CD4-positive, alpha-beta memory T cell (primary cell): Measurements from ENCODE around the gene MYT1. TPM values are rescaled to one million over a fixed set of nuclear protein-coding genes. Genes with fewer than 3 reads are reported as not detected.
A peak's percentile ranks its signal among the peaks of the same experiment; 100 is the strongest.

Experiments
- CTCF ChIA-PET: fragments of 350-600 bp; sonication (Branson Sonifier 250); formaldehyde crosslinking; loops from one replicate; lab custom pipeline; 2021; ENCODE audit warnings: inconsistent platforms; ENCODE audit not compliant: partially characterized antibody; lab: Charles Lee
- POLR2A ChIA-PET: fragments of 350-600 bp; sonication (Branson Sonifier 250); formaldehyde crosslinking; loops from one replicate; lab custom pipeline; 2021; ENCODE audit not compliant: partially characterized antibody; lab: Charles Lee
- DNase-seq, 5 donors: peaks; one replicate each; pipeline versions ENCODE4 v3.0.0 to v3.0.0-alpha.2; 2020 to 2022; ENCODE audit warnings: mixed read lengths in 1 of 5
- H3K27ac ChIP-seq: one replicate; pipeline ENCODE4 v1.7.0; 2013; ENCODE audit warnings: low read depth, low read length
- H3K27me3 ChIP-seq: 2 replicates; pipeline ENCODE4 v1.7.0; 2013; ENCODE audit warnings: mild to moderate bottlenecking, low read length, moderate library complexity; ENCODE audit not compliant: insufficient read depth
- H3K36me3 ChIP-seq: 2 replicates; pipeline ENCODE4 v1.7.0; 2013; ENCODE audit warnings: mild to moderate bottlenecking, low read length, moderate library complexity; ENCODE audit not compliant: insufficient read depth
- H3K4me1 ChIP-seq: 2 replicates; pipeline ENCODE4 v1.7.0; 2013; ENCODE audit warnings: mild to moderate bottlenecking, low read length, moderate library complexity; ENCODE audit not compliant: insufficient read depth
- H3K4me3 ChIP-seq, 2 donors: one replicate each; pipeline ENCODE4 v1.7.0; 2013; ENCODE audit warnings: low read length in 2 of 2, mild to moderate bottlenecking in 1 of 2
- H3K9me3 ChIP-seq, 2 donors: one replicate each; pipeline ENCODE4 v1.7.0; 2013; ENCODE audit warnings: low read length in 2 of 2, control low read depth in 1 of 2; ENCODE audit not compliant: control insufficient read depth in 1 of 2
- H3K27ac Mint-ChIP-seq, 7 donors: one replicate each; pipeline ENCODE4 v1.8.0; 2020 to 2021; ENCODE audit warnings: mixed read lengths in 7 of 7, mild to moderate bottlenecking in 6 of 7, inconsistent platforms in 3 of 7, moderate library complexity in 3 of 7
- H3K27me3 Mint-ChIP-seq, 2 donors: one replicate each; pipeline ENCODE4 v1.8.0; 2020 to 2021; ENCODE audit warnings: mixed read lengths in 2 of 2
- H3K36me3 Mint-ChIP-seq, 2 donors: one replicate each; pipeline ENCODE4 v1.8.0; 2020 to 2021; ENCODE audit warnings: mixed read lengths in 2 of 2, inconsistent platforms in 1 of 2, mild to moderate bottlenecking in 1 of 2
- H3K4me1 Mint-ChIP-seq, 4 donors: one replicate each; pipeline ENCODE4 v1.8.0; 2020 to 2021; ENCODE audit warnings: mixed read lengths in 4 of 4, mild to moderate bottlenecking in 1 of 4
- H3K4me3 Mint-ChIP-seq, 8 donors: one replicate each; pipeline ENCODE4 v1.8.0; 2020 to 2021; ENCODE audit warnings: mixed read lengths in 8 of 8, mild to moderate bottlenecking in 7 of 8, moderate library complexity in 6 of 8, inconsistent platforms in 3 of 8
- H3K9me3 Mint-ChIP-seq, 8 donors: one replicate each; pipeline ENCODE4 v1.8.0; 2020 to 2021; ENCODE audit warnings: mixed read lengths in 8 of 8, mild to moderate bottlenecking in 5 of 8, inconsistent platforms in 3 of 8, moderate library complexity in 1 of 8
- intact Hi-C: fragments of 100-400 bp; cut with micrococcal nuclease; formaldehyde crosslinking; loops from one replicate; pipeline ENCODE4 v1.15.1; 2023
- polyA plus RNA-seq, 2 donors: library from polyadenylated mRNA; unstranded; fragments of 300-500 nt; fragmentation: Illumina TruSeq; gene quantifications; one replicate each; pipeline ENCODE4 v1.2.3, GENCODE V29; 2021
- total RNA-seq, 2 experiments: library from RNA; stranded (reverse); gene quantifications; one replicate each; pipeline ENCODE4 v1.2.3, GENCODE V29; 2021

Gene MYT1
- total and polyA plus RNA-seq, 4 experiments from 2014 or later = not detected

GRCh38 chr20:64212755-64213154, 48.5 kb downstream of the MYT1 start:
- Mint-ChIP-seq H3K4me1 (peaks cover 16 to 38% (median 17%) of the 10 kb centered on the region in 4 donors), H3K27me3 (peaks cover 0 to 2% of the 10 kb centered on the region in 2 donors), H3K4me3 (no peak overlapping the region), H3K9me3 (no peaks in the 10 kb centered on the region), H3K27ac (peak overlapping the region in 3 of 7 donors; percentile 31 to 86 (median 60)), H3K36me3 (no peaks in the 10 kb centered on the region)
- peaks cover 21% of the 10 kb centered on the region for H3K4me1 ChIP-seq
- no peak for DNase-seq
- no peaks in the 10 kb centered on the region for H3K9me3 ChIP-seq
- H3K4me3 ChIP-seq = no peak overlapping the region
- intact Hi-C loops = no loop called here
- no peaks in the 10 kb centered on the region for H3K36me3 ChIP-seq
- ChIA-PET CTCF (no interaction called here), POLR2A (no interaction called here)
- no peaks in the 10 kb centered on the region for H3K27me3 ChIP-seq
- H3K27ac ChIP-seq = no peak overlapping the region

GRCh38 chr20:64214113-64214512, 49.9 kb downstream of the MYT1 start:
- H3K4me3 ChIP-seq = no peak overlapping the region
- no peak overlapping the region for H3K27ac ChIP-seq
- Mint-ChIP-seq H3K4me3 (peak overlapping the region in 1 of 8 donors; percentile 78), H3K9me3 (no peaks in the 10 kb centered on the region), H3K36me3 (no peaks in the 10 kb centered on the region), H3K27me3 (no peaks in the 10 kb centered on the region), H3K27ac (peak overlapping the region in 1 of 7 donors; percentile 55), H3K4me1 (peaks cover 17 to 42% (median 19%) of the 10 kb centered on the region in 4 donors)
- H3K36me3 ChIP-seq = no peaks in the 10 kb centered on the region
- POLR2A ChIA-PET = no interaction called here
- peak in 1 of 5 donors; percentile 4 for DNase-seq
- intact Hi-C loops = no loop called here
- CTCF ChIA-PET = no interaction called here
- H3K4me1 ChIP-seq = peaks cover 22% of the 10 kb centered on the region
- no peaks in the 10 kb centered on the region for H3K9me3 ChIP-seq
- no peaks in the 10 kb centered on the region for H3K27me3 ChIP-seq

- Mint-ChIP-seq H3K27me3 (no peaks in the 10 kb centered on the region), H3K4me1 (peaks cover 20 to 47% (median 23%) of the 10 kb centered on the region in 4 donors), H3K4me3 (peak overlapping the region in 7 of 8 donors; percentile 21 to 83 (median 65)), H3K36me3 (no peaks in the 10 kb centered on the region), H3K9me3 (no peaks in the 10 kb centered on the region), H3K27ac (peak overlapping the region in 6 of 7 donors; percentile 0 to 88 (median 69))
- intact Hi-C loops = no loop called here
- CTCF ChIA-PET = interaction anchor here (0.8 kb wide), 1 partner anchor 29 kb away, joined by 4 read pairs; no protein-coding TSS in a partner anchor
- Histone ChIP-seq H3K4me3 (no peak overlapping the region), H3K36me3 (no peaks in the 10 kb centered on the region), H3K27me3 (no peaks in the 10 kb centered on the region), H3K9me3 (no peaks in the 10 kb centered on the region), H3K4me1 (peaks cover 29% of the 10 kb centered on the region), H3K27ac (no peak overlapping the region)
- DNase-seq = peak in 1 of 5 donors; percentile 18
- POLR2A ChIA-PET = no interaction called here
Measured at GRCh38 chr20:64214952-64215351, 50.7 kb downstream of the MYT1 start.

GRCh38 chr20:64216036-64216435, 51.8 kb downstream of the MYT1 start:
- Mint-ChIP-seq H3K9me3 (no peaks in the 10 kb centered on the region), H3K4me3 (peak overlapping the region in 2 of 8 donors; percentile 31 to 35), H3K27me3 (no peaks in the 10 kb centered on the region), H3K4me1 (peaks cover 20 to 47% (median 23%) of the 10 kb centered on the region in 4 donors), H3K36me3 (no peaks in the 10 kb centered on the region), H3K27ac (peak overlapping the region in 2 of 7 donors; percentile 31 to 59)
- POLR2A ChIA-PET = interaction anchor here (1.1 kb wide), 1 partner anchor 11 kb away, joined by 4 read pairs; no protein-coding TSS in a partner anchor
- Histone ChIP-seq H3K36me3 (no peaks in the 10 kb centered on the region), H3K9me3 (no peaks in the 10 kb centered on the region), H3K4me1 (peaks cover 32% of the 10 kb centered on the region), H3K27ac (no peak overlapping the region), H3K4me3 (no peak overlapping the region), H3K27me3 (no peaks in the 10 kb centered on the region)
- intact Hi-C loops = no loop called here
- CTCF ChIA-PET = interaction anchor here (0.8 kb wide), 1 partner anchor 30 kb away, joined by 4 read pairs; no protein-coding TSS in a partner anchor
- peak in 1 of 5 donors; percentile 17 for DNase-seq

- Histone ChIP-seq H3K27me3 (no peaks in the 10 kb centered on the region), H3K4me3 (no peak overlapping the region), H3K4me1 (peaks cover 37% of the 10 kb centered on the region), H3K36me3 (no peaks in the 10 kb centered on the region), H3K9me3 (no peaks in the 10 kb centered on the region), H3K27ac (no peak overlapping the region)
- Mint-ChIP-seq H3K27me3 (no peaks in the 10 kb centered on the region), H3K4me3 (no peak overlapping the region), H3K4me1 (peaks cover 22 to 52% (median 24%) of the 10 kb centered on the region in 4 donors), H3K9me3 (no peaks in the 10 kb centered on the region), H3K27ac (peak overlapping the region in 1 of 7 donors; percentile 22), H3K36me3 (no peaks in the 10 kb centered on the region)
- intact Hi-C loops = no loop called here
- DNase-seq = peak in 1 of 5 donors; percentile 13
- POLR2A ChIA-PET = no interaction called here
- CTCF ChIA-PET = no interaction called here
Measured at GRCh38 chr20:64216910-64217309, 52.7 kb downstream of the MYT1 start.

GRCh38 chr20:64217539-64218221, 53.4 kb downstream of the MYT1 start:
- H3K4me3 Mint-ChIP-seq = no peak overlapping the region
- Histone ChIP-seq H3K36me3 (no peaks in the 10 kb centered on the region), H3K4me3 (no peak overlapping the region), H3K27ac (no peak overlapping the region), H3K27me3 (no peaks in the 10 kb centered on the region), H3K9me3 (no peaks in the 10 kb centered on the region), H3K4me1 (peaks cover 37% of the 10 kb centered on the region)
- ChIA-PET CTCF (no interaction called here), POLR2A (no interaction called here)
- no peaks in the 10 kb centered on the region for H3K27me3 Mint-ChIP-seq
- peaks cover 22 to 51% (median 24%) of the 10 kb centered on the region in 4 donors for H3K4me1 Mint-ChIP-seq
- H3K36me3 Mint-ChIP-seq = no peaks in the 10 kb centered on the region
- peak overlapping the region in 1 of 7 donors; percentile 30 for H3K27ac Mint-ChIP-seq
- H3K9me3 Mint-ChIP-seq = no peaks in the 10 kb centered on the region
- intact Hi-C loops = no loop called here
- no peak for DNase-seq

- DNase-seq = peak in 2 of 5 donors; percentile 7 to 47
- peak overlapping the region in 2 of 8 donors; percentile 30 to 62 for H3K4me3 Mint-ChIP-seq
- intact Hi-C loops = no loop called here
- peaks cover 21 to 46% (median 26%) of the 10 kb centered on the region in 4 donors for H3K4me1 Mint-ChIP-seq
- no peaks in the 10 kb centered on the region for H3K9me3 ChIP-seq
- CTCF ChIA-PET = no interaction called here
- no peak overlapping the region for H3K27ac ChIP-seq
- H3K4me1 ChIP-seq = peaks cover 38% of the 10 kb centered on the region
- no peaks in the 10 kb centered on the region for H3K36me3 ChIP-seq
- POLR2A ChIA-PET = no interaction called here
- no peaks in the 10 kb centered on the region for H3K27me3 Mint-ChIP-seq
- H3K9me3 Mint-ChIP-seq = peaks cover 0 to 2% (median 0%) of the 10 kb centered on the region in 8 donors
- no peak overlapping the region for H3K4me3 ChIP-seq
- no peak overlapping the region for H3K27ac Mint-ChIP-seq
- H3K36me3 Mint-ChIP-seq = no peaks in the 10 kb centered on the region
- no peaks in the 10 kb centered on the region for H3K27me3 ChIP-seq
Measured at GRCh38 chr20:64219202-64219601, 55.0 kb downstream of the MYT1 start.
